Heart right ventricle (tissue), 16 donors: ENCODE measurements around the gene C12orf43. TPM values are rescaled to one million over a fixed set of nuclear protein-coding genes. Genes with fewer than 3 reads are reported as not detected.

Experiments
- ATAC-seq, 8 donors: fragments of 200-7000 bp; cut with Tn5 transposase; one replicate each; pipeline ENCODE4 v1.9.1; 2020; ENCODE audit warnings: mild to moderate bottlenecking in 8 of 8, moderate library complexity in 8 of 8, moderate number of reproducible peaks in 1 of 8
- DNase-seq, 2 donors: peaks; one replicate each; pipeline ENCODE4 v3.0.0-alpha.2; 2020
- H3K27ac ChIP-seq, 10 donors: fragments of 200-600 bp; sonication (generic) in 2 of 10; one replicate each; pipeline versions ENCODE4 v1.5.0 to v1.8.0; 2020 to 2022; ENCODE audit warnings: mild to moderate bottlenecking in 3 of 10
- H3K27me3 ChIP-seq, 7 donors: fragments of 200-600 bp; one replicate each; pipeline ENCODE4 v1.8.0; 2021 to 2022; ENCODE audit warnings: mild to moderate bottlenecking in 2 of 7
- H3K36me3 ChIP-seq, 9 donors: fragments of 200-600 bp; sonication (generic) in 1 of 9; one replicate each; pipeline versions ENCODE4 v1.5.0 to v1.8.0; 2020 to 2022; ENCODE audit warnings: mild to moderate bottlenecking in 2 of 9
- H3K4me1 ChIP-seq, 9 donors: fragments of 200-600 bp; sonication (generic) in 1 of 9; one replicate each; pipeline versions ENCODE4 v1.5.0 to v1.8.0; 2020 to 2022; ENCODE audit warnings: mild to moderate bottlenecking in 4 of 9
- H3K4me3 ChIP-seq, 10 donors: fragments of 200-600 bp; sonication (generic) in 2 of 10; one replicate each; pipeline versions ENCODE4 v1.5.0 to v1.8.0; 2020 to 2022; ENCODE audit warnings: mild to moderate bottlenecking in 7 of 10, moderate library complexity in 2 of 10
- H3K9me3 ChIP-seq, 11 donors: fragments of 200-600 bp in 10 of 11; sonication (generic) in 2 of 11; one replicate each; pipeline versions ENCODE4 v1.5.0 to v1.8.0; 2013 to 2022; ENCODE audit warnings: mild to moderate bottlenecking in 2 of 11, control low read depth in 1 of 11, moderate library complexity in 1 of 11
- CTCF ChIP-seq, 9 donors: fragments of 200-600 bp; sonication (generic) in 2 of 9; IDR thresholded peaks; one replicate each; pipeline versions ENCODE4 v1.5.0 to v1.8.0; 2021 to 2022; ENCODE audit warnings: antibody characterized with exemption in 9 of 9, mild to moderate bottlenecking in 5 of 9, moderate library complexity in 1 of 9
- WGBS, 2 donors: extraction: QIAGEN DNeasy Blood & Tissue Kit; methylation state at CpG; one replicate each; pipeline ENCODE4 v1.1.7; 2013; ENCODE audit warnings: inconsistent platforms in 1 of 2; 5-methylcytosine and 5-hydroxymethylcytosine counted together
- intact Hi-C, 10 donors: fragments of 100-400 bp; cut with DNase I; formaldehyde crosslinking; loops; one replicate each; pipeline versions ENCODE4 v1.11.1 to v1.14.2; 2022
- polyA plus RNA-seq, 2 donors: library from polyadenylated mRNA; stranded (reverse); fragments of 200-250 nt; gene quantifications; one replicate each; pipeline ENCODE4 v1.2.3, GENCODE V29; 2013
- total RNA-seq, 10 donors: library from RNA; stranded (reverse); fragmentation: NEBNext Ultra II Directional in 3 of 10; extraction: Animal tissue kit (Norgen Biotek cat#: 25700) in 3 of 10; gene quantifications; one replicate each; pipeline versions ENCODE4 v1.2.1 to v1.2.4, GENCODE V29; 2021 to 2023
- donor health status: Arrhythmogenic right ventricular cardiomyopathy.
- donor health status: ischemic (EF 13 %, LVEDD 7.1; RV severe dilation, severe dysfunction).
- donor health status: healthy with polysubstance abuse.
- donor health status: DM: no; HTN: yes; CAD: no.
- donor health status: DM: no; HTN: no; CAD: no.
- donor health status: ischemic (EF 25% LVEDD 6.9; RV normal size, moderate dysfunction).
- donor health status: ischemic (EF 25% LVEDD 5.7; RV mildly dilated, moderate dysfunction).
- donor health status: healthy.
- donor health status: DM: yes; HTN: yes; CAD: no.
- donor health status: Ischemic cardiomyopathy.
- donor health status: ischemic (EF 35%, LVEDD 5.7; RV mildly dilated, moderate dysfunction).
- donor health status: nonischemic (EF 11% LVEDD 7.7; RV severe dilation, severe dysfunction).
- donor health status: DM: yes; HTN: yes; CAD: no.
- donor health status: PGD.
- donor health status: ischemic (EF 29% LVEDD 5.4; RV normal size, mild dysfunction).
- donor health status: nonischemic (EF 23%, LVEDD 6.1; RV moderate dilation, normal function).

Gene C12orf43
- total and polyA plus RNA-seq, 12 donors = 5.7 to 11.4 (median 8.5) TPM

DNA sequence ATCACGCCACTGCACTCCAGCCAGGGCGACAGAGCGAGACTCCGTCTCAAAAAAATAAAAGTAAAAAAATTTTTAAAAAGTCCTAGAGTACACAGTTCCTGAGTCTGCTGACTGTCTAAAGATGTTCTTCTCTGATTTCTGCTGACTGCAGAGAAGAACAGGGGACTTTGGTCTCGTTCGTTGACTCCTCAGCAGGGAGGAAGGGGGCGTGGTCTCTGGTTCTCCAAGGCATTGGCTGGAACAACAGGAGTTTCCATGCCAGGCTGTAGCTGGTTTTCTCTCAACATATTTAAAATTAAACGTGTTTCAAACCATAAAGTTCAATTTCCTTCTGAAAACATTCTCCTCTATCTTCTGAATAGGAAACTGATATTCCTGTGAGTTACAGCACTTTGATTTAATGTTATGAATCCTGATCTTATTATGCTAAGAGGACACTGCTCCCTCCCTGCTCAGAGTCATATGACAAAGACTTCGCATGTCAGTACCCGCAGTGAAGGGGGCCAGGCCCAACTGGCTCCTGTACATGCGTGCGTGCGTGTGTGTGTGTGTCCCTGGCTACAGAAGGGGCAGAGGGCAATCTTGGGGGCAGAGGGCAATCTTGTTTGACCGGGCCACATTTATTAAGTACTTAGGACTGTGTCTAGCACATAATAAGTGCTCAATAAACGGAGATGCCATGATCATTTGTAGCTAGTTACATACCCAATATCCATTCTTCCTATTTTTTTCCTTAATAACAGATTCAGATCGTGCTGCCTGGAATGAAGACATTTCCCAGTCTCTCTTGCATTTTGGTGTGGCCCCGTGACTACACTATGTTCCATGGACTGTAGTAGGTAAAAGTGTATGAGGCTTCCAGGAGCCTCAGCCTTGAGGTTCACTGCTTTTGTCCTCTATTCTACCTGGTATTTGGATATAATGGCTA is 54.4 kb downstream of the C12orf43 start:
- Histone ChIP-seq H3K9me3 (no peaks in the 10 kb centered on the region), H3K36me3 (no peaks in the 10 kb centered on the region), H3K27ac (peak overlapping the region in 1 of 10 donors; percentile 26), H3K4me3 (no peak overlapping the region), H3K4me1 (no peaks in the 10 kb centered on the region), H3K27me3 (peaks cover 0 to 5% (median 0%) of the 10 kb centered on the region in 7 donors)
- DNase-seq = peak; percentile 18 to 29
- ATAC-seq = peak in 3 of 8 donors; percentile 33 to 63 (median 44)
- WGBS, 2 donors = 70 to 74% methylated on average over 17 of the region's 17 CpGs
- no peak for TF ChIP-seq CTCF (IDR thresholded peaks at IDR 0.05)
- intact Hi-C loops = loop anchor here in 3 of 10 donors (10.0 kb wide), 3 partner anchors 97 to 237 kb away; partner anchors contain the start of gene ACADS (in 1 of the 3)

GRCh38 chr12:120960657-120961056 is 55.6 kb downstream of the C12orf43 start:
- 80 to 85% methylated on average over 7 of the region's 7 CpGs for WGBS, 2 donors
- H3K4me1 ChIP-seq = no peaks in the 10 kb centered on the region
- intact Hi-C loops = loop anchor here in 3 of 10 donors (10.0 kb wide), 3 partner anchors 96 to 236 kb away; partner anchors contain the start of gene ACADS (in 1 of the 3)
- H3K36me3 ChIP-seq = no peaks in the 10 kb centered on the region
- H3K9me3 ChIP-seq = no peaks in the 10 kb centered on the region
- ATAC-seq = no peak
- no peak for DNase-seq
- H3K4me3 ChIP-seq = no peak overlapping the region
- no peak overlapping the region for H3K27ac ChIP-seq
- no peak for TF ChIP-seq CTCF (IDR thresholded peaks at IDR 0.05)
- peaks cover 0 to 9% (median 0%) of the 10 kb centered on the region in 7 donors for H3K27me3 ChIP-seq

GRCh38 chr12:120959111-120959878 is 57.0 kb downstream of the C12orf43 start:
- Histone ChIP-seq H3K4me1 (no peaks in the 10 kb centered on the region), H3K27ac (no peak overlapping the region), H3K9me3 (peaks cover 0 to 3% (median 0%) of the 10 kb centered on the region in 11 donors), H3K27me3 (peaks cover 0 to 6% (median 0%) of the 10 kb centered on the region in 7 donors), H3K36me3 (no peaks in the 10 kb centered on the region), H3K4me3 (no peak overlapping the region)
- ATAC-seq (no peak), DNase-seq (no peak)
- no peak for TF ChIP-seq CTCF (IDR thresholded peaks at IDR 0.05)
- 74 to 80% methylated on average over 13 of the region's 13 CpGs for WGBS, 2 donors
- intact Hi-C loops = no loop called here
